ENCODE results near the gene OR2D3.
"Not testable (repeated sequence)": the region's sequence is repeated elsewhere in the genome, so short reads cannot be mapped to it uniquely, and the experiment has no call there.

OR2D3 gene

DNA sequence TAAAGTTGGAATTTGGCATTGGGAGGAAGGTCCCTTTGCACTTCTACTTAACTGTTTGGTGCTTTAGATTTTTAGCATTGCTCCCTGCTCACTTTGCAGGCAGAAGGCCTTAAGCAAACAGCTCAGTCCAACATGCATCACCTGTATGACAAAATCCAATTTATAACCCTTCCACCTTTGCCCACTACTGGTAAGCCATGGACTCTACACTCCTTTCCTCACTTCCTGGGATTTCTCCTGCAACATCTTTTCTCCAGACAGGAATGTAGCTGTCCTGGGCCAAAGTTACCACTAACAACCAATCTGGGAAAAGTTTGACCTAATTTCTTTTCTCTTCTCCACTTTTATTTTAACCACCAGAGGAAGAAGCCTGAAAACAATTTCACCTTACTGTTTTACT is 26.7 kb upstream of the OR2D3 start:
- Histone ChIP-seq H3K4me3 (ENCODE audit: low read depth, low read length) (no peak overlapping the region), H3K9ac (no peak overlapping the region), H3K4me1 (no peaks in the 10 kb centered on the region), H3K27me3 (ENCODE audit: control insufficient read depth, insufficient read depth, low read length) (no peaks in the 10 kb centered on the region), H3K79me2 (no peaks in the 10 kb centered on the region), H3K36me3 (ENCODE audit: control insufficient read depth, insufficient read depth, low read length) (no peaks in the 10 kb centered on the region), H3K27ac (no peak overlapping the region), H3K9me3 (ENCODE audit: control insufficient read depth, low read length) (no peaks in the 10 kb centered on the region), H3K4me2 (ENCODE audit: low read length) (no peak overlapping the region), H2AFZ (no peak overlapping the region)
- TF ChIP-seq, protein P1, sequence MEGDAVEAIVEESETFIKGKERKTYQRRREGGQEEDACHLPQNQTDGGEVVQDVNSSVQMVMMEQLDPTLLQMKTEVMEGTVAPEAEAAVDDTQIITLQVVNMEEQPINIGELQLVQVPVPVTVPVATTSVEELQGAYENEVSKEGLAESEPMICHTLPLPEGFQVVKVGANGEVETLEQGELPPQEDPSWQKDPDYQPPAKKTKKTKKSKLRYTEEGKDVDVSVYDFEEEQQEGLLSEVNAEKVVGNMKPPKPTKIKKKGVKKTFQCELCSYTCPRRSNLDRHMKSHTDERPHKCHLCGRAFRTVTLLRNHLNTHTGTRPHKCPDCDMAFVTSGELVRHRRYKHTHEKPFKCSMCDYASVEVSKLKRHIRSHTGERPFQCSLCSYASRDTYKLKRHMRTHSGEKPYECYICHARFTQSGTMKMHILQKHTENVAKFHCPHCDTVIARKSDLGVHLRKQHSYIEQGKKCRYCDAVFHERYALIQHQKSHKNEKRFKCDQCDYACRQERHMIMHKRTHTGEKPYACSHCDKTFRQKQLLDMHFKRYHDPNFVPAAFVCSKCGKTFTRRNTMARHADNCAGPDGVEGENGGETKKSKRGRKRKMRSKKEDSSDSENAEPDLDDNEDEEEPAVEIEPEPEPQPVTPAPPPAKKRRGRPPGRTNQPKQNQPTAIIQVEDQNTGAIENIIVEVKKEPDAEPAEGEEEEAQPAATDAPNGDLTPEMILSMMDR (IDR thresholded peaks at IDR 0.05) = no peak

DNA sequence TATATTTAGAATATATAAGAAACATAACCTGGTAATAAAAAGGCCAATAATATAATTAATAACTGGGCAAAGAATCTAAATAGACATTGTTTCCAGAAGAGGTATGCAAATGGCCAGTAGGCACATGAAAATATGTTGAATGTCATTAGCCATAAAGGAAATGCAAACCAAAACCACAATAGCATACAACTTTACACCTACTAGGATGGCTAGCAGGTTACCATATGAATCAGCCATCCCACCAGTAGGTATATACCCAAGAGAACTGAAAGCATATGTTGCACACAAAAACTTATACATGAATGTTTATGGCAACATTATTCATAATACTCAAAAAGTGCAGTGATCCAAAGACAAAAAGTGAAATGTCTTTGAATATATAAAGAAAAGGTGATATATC is 25.8 kb upstream of the OR2D3 start:
- no peaks in the 10 kb centered on the region for H3K9me3 ChIP-seq (ENCODE audit: control insufficient read depth, low read length)
- H2AFZ ChIP-seq = no peak overlapping the region
- H3K79me2 ChIP-seq = no peaks in the 10 kb centered on the region
- no peaks in the 10 kb centered on the region for H3K36me3 ChIP-seq (ENCODE audit: control insufficient read depth, insufficient read depth, low read length)
- H3K27ac ChIP-seq = no peak overlapping the region
- TF ChIP-seq, protein P1 (IDR thresholded peaks at IDR 0.05) = no peak
- no peak overlapping the region for H3K4me3 ChIP-seq (ENCODE audit: low read depth, low read length)
- no peak overlapping the region for H3K4me2 ChIP-seq (ENCODE audit: low read length)
- no peaks in the 10 kb centered on the region for H3K27me3 ChIP-seq (ENCODE audit: control insufficient read depth, insufficient read depth, low read length)
- H3K4me1 ChIP-seq = no peaks in the 10 kb centered on the region
- H3K9ac ChIP-seq = no peak overlapping the region

DNA sequence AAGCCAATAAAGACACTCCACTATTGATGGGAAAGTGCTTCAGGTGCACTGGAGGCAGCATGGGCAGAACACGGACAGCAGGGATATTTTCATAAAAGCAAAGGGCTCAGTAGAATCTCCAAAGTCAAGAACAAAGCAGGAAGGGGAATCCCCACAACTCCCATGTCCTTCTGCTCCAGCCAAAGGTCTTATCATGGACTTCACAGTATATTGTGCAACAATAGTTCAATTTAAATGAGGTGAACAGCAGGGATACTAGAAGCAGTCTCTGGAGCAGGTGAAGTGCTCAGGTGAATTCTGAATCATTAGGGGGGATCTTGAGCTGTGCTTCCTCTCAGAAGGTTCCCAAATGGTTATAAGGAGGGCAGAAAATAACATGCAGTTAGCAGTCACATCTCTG is 21.9 kb upstream of the OR2D3 start:
- Histone ChIP-seq H3K4me1 (no peaks in the 10 kb centered on the region), H3K36me3 (ENCODE audit: control insufficient read depth, insufficient read depth, low read length) (no peaks in the 10 kb centered on the region), H3K27ac (no peak overlapping the region), H3K4me2 (ENCODE audit: low read length) (no peak overlapping the region), H3K9me3 (ENCODE audit: control insufficient read depth, low read length) (no peaks in the 10 kb centered on the region), H3K79me2 (no peaks in the 10 kb centered on the region), H3K27me3 (ENCODE audit: control insufficient read depth, insufficient read depth, low read length) (no peaks in the 10 kb centered on the region), H3K9ac (no peak overlapping the region), H3K4me3 (ENCODE audit: low read depth, low read length) (no peak overlapping the region), H2AFZ (no peak overlapping the region)
- TF ChIP-seq, protein P1 (IDR thresholded peaks at IDR 0.05) = no peak

DNA sequence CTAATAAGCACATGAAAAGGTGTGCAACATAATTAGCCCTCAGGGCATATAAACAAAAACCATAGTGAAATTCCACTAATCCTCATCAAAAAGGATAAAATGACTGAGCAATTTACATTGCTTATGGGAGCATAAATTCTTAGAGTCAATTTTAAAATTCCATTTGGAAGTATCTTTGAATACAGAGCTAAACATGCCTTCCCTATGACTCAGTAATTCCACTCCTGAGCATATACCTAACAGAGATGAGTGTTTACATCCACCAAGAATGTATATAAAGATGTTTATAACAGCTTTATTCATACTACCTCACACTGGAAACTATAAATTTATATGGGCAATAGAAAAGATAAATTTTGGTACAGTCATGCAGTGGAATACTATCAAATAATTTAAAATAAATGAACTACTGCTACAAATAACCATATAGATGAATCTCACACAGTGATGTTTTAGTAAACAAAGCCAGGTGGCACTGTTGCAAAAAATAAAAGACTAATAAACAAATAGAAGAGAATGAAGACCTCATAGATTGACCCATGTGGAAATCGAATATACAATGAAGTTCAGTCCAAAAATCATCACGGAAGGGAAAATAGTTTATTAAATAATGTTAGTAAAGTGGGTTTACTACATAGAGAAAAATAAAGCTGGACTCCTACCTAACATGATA is 20.3 kb upstream of the OR2D3 start:
- Histone ChIP-seq H3K4me1 (no peaks in the 10 kb centered on the region), H3K4me2 (ENCODE audit: low read length) (no peak overlapping the region), H3K4me3 (ENCODE audit: low read depth, low read length) (no peak overlapping the region), H3K79me2 (no peaks in the 10 kb centered on the region), H3K9me3 (ENCODE audit: control insufficient read depth, low read length) (no peaks in the 10 kb centered on the region), H3K9ac (no peak overlapping the region), H3K27me3 (ENCODE audit: control insufficient read depth, insufficient read depth, low read length) (no peaks in the 10 kb centered on the region), H3K27ac (no peak overlapping the region), H2AFZ (no peak overlapping the region), H3K36me3 (ENCODE audit: control insufficient read depth, insufficient read depth, low read length) (no peaks in the 10 kb centered on the region)
- TF ChIP-seq, protein P1 (IDR thresholded peaks at IDR 0.05) = no peak

DNA sequence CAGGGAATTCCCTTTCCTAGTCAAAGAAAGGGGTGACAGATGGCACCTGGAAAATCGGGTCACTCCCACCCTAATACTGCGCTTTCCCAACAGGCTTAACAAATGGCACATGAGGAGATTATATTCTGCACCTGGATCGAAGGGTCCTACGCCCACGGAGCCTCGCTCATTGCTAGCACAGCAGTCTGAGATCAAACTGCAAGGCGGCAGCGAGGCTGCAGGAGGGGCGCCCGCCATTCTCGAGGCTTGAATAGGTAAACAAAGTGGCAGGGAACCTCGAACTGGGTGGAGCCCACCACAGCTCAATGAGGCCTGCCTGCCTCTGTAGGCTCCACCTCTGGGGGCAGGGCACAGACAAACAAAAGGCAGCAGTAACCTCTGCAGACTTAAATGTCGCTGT is 16.0 kb upstream of the OR2D3 start:
- not testable (repeated sequence) for H3K9me3 ChIP-seq (ENCODE audit: control insufficient read depth, low read length); H3K27ac ChIP-seq; H2AFZ ChIP-seq; H3K79me2 ChIP-seq; H3K36me3 ChIP-seq (ENCODE audit: control insufficient read depth, insufficient read depth, low read length); H3K4me3 ChIP-seq (ENCODE audit: low read depth, low read length); H3K27me3 ChIP-seq (ENCODE audit: control insufficient read depth, insufficient read depth, low read length); H3K4me1 ChIP-seq; H3K9ac ChIP-seq; H3K4me2 ChIP-seq (ENCODE audit: low read length)
